Measurements from ENCODE around the gene BCAR1. TPM values are rescaled to one million over a fixed set of nuclear protein-coding genes. Genes with fewer than 3 reads are reported as not detected.
"Not testable (repeated sequence)": the region's sequence is repeated elsewhere in the genome, so short reads cannot be mapped to it uniquely, and the experiment has no call there.

Gene BCAR1
- total and polyA plus RNA-seq, 2 experiments from 2014 or later, result 37.9 to 140 TPM

GRCh38 chr16:75209944-75210343 lies 41.5 kb downstream of the BCAR1 start:
- no peak overlapping the region for H3K4me3 Mint-ChIP-seq
- Histone ChIP-seq H3F3A (replicated peaks; ENCODE audit: low read depth) (no peaks in the 10 kb centered on the region), H3K4me2 (no peak overlapping the region), H4K20me1 (replicated peaks; ENCODE audit: insufficient read depth) (0 out of 2 replicates have a peak, but pooled peaks cover 3% of the 10 kb centered on the region), H3K79me2 (replicated peaks; ENCODE audit: insufficient read depth) (no peaks in the 10 kb centered on the region), H3K4me3 (no peak overlapping the region), H3K36me3 (ENCODE audit: insufficient read depth) (no peaks in the 10 kb centered on the region), H3K27ac (ENCODE audit: low read depth) (no peak overlapping the region), H3K4me1 (ENCODE audit: insufficient read depth) (no peaks in the 10 kb centered on the region), H3K9me2 (ENCODE audit: insufficient read depth) (no peaks in the 10 kb centered on the region), H2AFZ (no peak overlapping the region), H3K27me3 (ENCODE audit: insufficient read depth) (no peaks in the 10 kb centered on the region)
- TF ChIP-seq REST (IDR thresholded peaks at IDR 0.05; ENCODE audit: unreplicated experiment) (no peak), JUNB (IDR thresholded peaks at IDR 0.05; ENCODE audit: unreplicated experiment) (no peak), EZH2 (IDR thresholded peaks at IDR 0.05; ENCODE audit: low read depth, unreplicated experiment) (no peak), ZNF114 (CRISPR knock-in tag; IDR thresholded peaks at IDR 0.05) (no peak), POLR2AphosphoS5 (IDR thresholded peaks at IDR 0.05; ENCODE audit: low read depth) (no peak), EZH2phosphoT487 (IDR thresholded peaks at IDR 0.05; ENCODE audit: unreplicated experiment) (no peak), ETS1 (IDR thresholded peaks at IDR 0.05) (no peak), ZNF462 (CRISPR knock-in tag; IDR thresholded peaks at IDR 0.05) (no peak), CREB1 (CRISPR knock-in tag; IDR thresholded peaks at IDR 0.05; ENCODE audit: low read depth) (no peak)
- H3K27me3 Mint-ChIP-seq (ENCODE audit: insufficient read depth, low read depth, poor library complexity), result peaks cover 2% of the 10 kb centered on the region
- no peaks in the 10 kb centered on the region for H3K36me3 Mint-ChIP-seq (ENCODE audit: low read depth)
- H3K27ac Mint-ChIP-seq, result no peak overlapping the region
- DNase-seq (ENCODE audit: low spot score) (no peak), ATAC-seq (no peak)
- H3K9me3 Mint-ChIP-seq, result no peaks in the 10 kb centered on the region
- peaks cover 5% of the 10 kb centered on the region; the same call in 1 of the 3 replicates for H3K4me1 Mint-ChIP-seq

GRCh38 chr16:75209514-75209913 lies 41.9 kb downstream of the BCAR1 start:
- not testable (repeated sequence) for H3K9me3 Mint-ChIP-seq; ATAC-seq; H3K27ac ChIP-seq (ENCODE audit: low read depth); H3F3A ChIP-seq (replicated peaks; ENCODE audit: low read depth); H3K79me2 ChIP-seq (replicated peaks; ENCODE audit: insufficient read depth); H3K36me3 ChIP-seq (ENCODE audit: insufficient read depth); H2AFZ ChIP-seq; H3K36me3 Mint-ChIP-seq (ENCODE audit: low read depth); H3K4me1 Mint-ChIP-seq; H3K4me3 ChIP-seq; H3K4me3 Mint-ChIP-seq; H3K27ac Mint-ChIP-seq; H3K27me3 Mint-ChIP-seq (ENCODE audit: insufficient read depth, low read depth, poor library complexity); H3K4me2 ChIP-seq; H4K20me1 ChIP-seq (replicated peaks; ENCODE audit: insufficient read depth); DNase-seq (ENCODE audit: low spot score); H3K27me3 ChIP-seq (ENCODE audit: insufficient read depth); H3K9me2 ChIP-seq (ENCODE audit: insufficient read depth); H3K4me1 ChIP-seq (ENCODE audit: insufficient read depth)
